GM12878 (cell line): Measurements from ENCODE around the gene PIP4K2A. TPM values are rescaled to one million over a fixed set of nuclear protein-coding genes. Genes with fewer than 3 reads are reported as not detected.

Experiments
- ATAC-seq: fragments of 200-7000 bp; cut with Tn5 transposase; 3 replicates; pipeline ENCODE4 v1.9.1; 2020; ENCODE audit warnings: mild to moderate bottlenecking, moderate library complexity
- BruUV-seq: library from RNA; stranded (reverse); fragments of 400-500 nt; replicated peaks from 2 replicates; lab custom pipeline; 2021; lab: Mats Ljungman, UMichigan
- CTCF ChIA-PET: fragments of 300-600 bp; sonication (Branson Sonifier 250); formaldehyde crosslinking; extraction: SDS; loops from one replicate; lab custom pipeline; 2021; ENCODE audit warnings: inconsistent platforms; lab: Yijun Ruan, JAX
- POLR2A ChIA-PET: fragments of 350-600 bp; formaldehyde crosslinking; extraction: SDS; loops from one replicate; lab custom pipeline; 2021; ENCODE audit warnings: inconsistent platforms; lab: Charles Lee
- RAD21 ChIA-PET: fragments of 300-600 bp; sonication (Branson Sonifier 250); formaldehyde crosslinking; loops from one replicate; lab custom pipeline; 2023; ENCODE audit warnings: antibody characterized with exemption; ENCODE audit not compliant: unreplicated experiment; lab: Charles Lee
- SMC1A ChIA-PET: fragments of 300-600 bp; sonication (Branson Sonifier 250); formaldehyde crosslinking; loops from one replicate; lab custom pipeline; 2023; ENCODE audit not compliant: unreplicated experiment, uncharacterized antibody; lab: Charles Lee
- DNase-seq: peaks from one replicate; pipeline ENCODE4 v3.0.0-alpha.2; 2011; ENCODE audit warnings: low read depth, low spot score
- FAIRE-seq: peaks from 3 replicates; lab custom pipeline; 2011; peaks lifted over from hg19 to GRCh38; lab: Jason Lieb, UNC
- H2AFZ ChIP-seq: 2 replicates; pipeline ENCODE4 v1.6.0; 2011; ENCODE audit warnings: low read depth, low read length, control low read depth; ENCODE audit not compliant: control insufficient read depth
- H3K27ac ChIP-seq: 2 replicates; pipeline ENCODE4 v1.5.1; 2011; ENCODE audit warnings: control low read depth; ENCODE audit not compliant: control insufficient read depth, insufficient read depth
- H3K27me3 ChIP-seq, 2 experiments: replicated peaks in 1 of 2; 2 replicates each; pipeline versions ENCODE4 v1.6.0 to v1.6.1; 2011; ENCODE audit warnings: low read length in 1 of 2; ENCODE audit not compliant: control insufficient read depth in 2 of 2, insufficient read depth in 2 of 2
- H3K36me3 ChIP-seq, 2 experiments: 2 replicates each; pipeline ENCODE4 v1.5.1; 2011; ENCODE audit warnings: low read length in 1 of 2; ENCODE audit not compliant: control insufficient read depth in 2 of 2, insufficient read depth in 2 of 2
- H3K4me1 ChIP-seq: 2 replicates; pipeline ENCODE4 v1.6.1; 2011; ENCODE audit warnings: mild to moderate bottlenecking, low read length, moderate library complexity, mixed read lengths; ENCODE audit not compliant: control insufficient read depth, insufficient read depth
- H3K4me2 ChIP-seq: 2 replicates; pipeline ENCODE4 v1.6.0; 2011; ENCODE audit warnings: control low read depth; ENCODE audit not compliant: control insufficient read depth, insufficient read depth
- H3K4me3 ChIP-seq: fragments of 200-600 bp; sonication (generic); 2 replicates; pipeline ENCODE4 v1.5.1; 2016
- H3K79me2 ChIP-seq: 2 replicates; pipeline ENCODE4 v1.6.0; 2011; ENCODE audit warnings: low read length; ENCODE audit not compliant: control insufficient read depth, insufficient read depth
- H3K9ac ChIP-seq: 2 replicates; pipeline ENCODE4 v1.8.0; 2011; ENCODE audit warnings: low read length, control low read depth, mixed read lengths; ENCODE audit not compliant: control insufficient read depth, insufficient read depth
- H3K9me3 ChIP-seq: replicated peaks from 3 replicates; pipeline ENCODE4 v1.5.1; 2011; ENCODE audit warnings: mild to moderate bottlenecking, low read length; ENCODE audit not compliant: control insufficient read depth, insufficient read depth
- H4K20me1 ChIP-seq: 2 replicates; pipeline ENCODE4 v1.6.0; 2011; ENCODE audit not compliant: control insufficient read depth, insufficient read depth
- BCL11A ChIP-seq: IDR thresholded peaks from 2 replicates; pipeline ENCODE4 v1.6.1; 2011; ENCODE audit warnings: low read depth, low read length
- CREM ChIP-seq: IDR thresholded peaks from 2 replicates; pipeline ENCODE4 v1.6.1; 2014; ENCODE audit warnings: antibody characterized with exemption, low read depth
- CTCF ChIP-seq, 3 experiments: IDR thresholded peaks in 2 of 3; conservative IDR thresholded peaks in 1 of 3; 2 replicates each; pipeline ENCODE4 v1.5.1; 2011; ENCODE audit warnings: low read depth in 3 of 3, low read length in 3 of 3, mild to moderate bottlenecking in 3 of 3, control low read depth in 2 of 3, moderate library complexity in 2 of 3, inconsistent platforms in 1 of 3, mixed read lengths in 1 of 3; ENCODE audit not compliant: control insufficient read depth in 2 of 3, insufficient read depth in 1 of 3; ENCODE audit errors: extremely low read depth in 1 of 3
- FOXM1 ChIP-seq: IDR thresholded peaks from 2 replicates; pipeline ENCODE4 v1.6.1; 2012; ENCODE audit warnings: low read depth, mild to moderate bottlenecking, inconsistent platforms, low read length, moderate library complexity
- HDAC2 ChIP-seq: fragments of 200-600 bp; sonication (generic); IDR thresholded peaks from 2 replicates; pipeline ENCODE4 v1.6.1; 2017
- JUNB ChIP-seq: IDR thresholded peaks from 2 replicates; pipeline ENCODE4 v1.6.1; 2016; ENCODE audit warnings: antibody characterized with exemption, mild to moderate bottlenecking
- KDM1A ChIP-seq: fragments of 200-600 bp; sonication (generic); IDR thresholded peaks from 2 replicates; pipeline ENCODE4 v1.6.1; 2016; ENCODE audit warnings: borderline replicate concordance
- LARP7 ChIP-seq: fragments of 450-650 bp; IDR thresholded peaks from 2 replicates; pipeline ENCODE4 v1.6.1; 2017; ENCODE audit warnings: mild to moderate bottlenecking
- MEF2A ChIP-seq: IDR thresholded peaks from 2 replicates; pipeline ENCODE4 v1.6.1; 2011; ENCODE audit warnings: low read depth, mild to moderate bottlenecking, low read length, moderate library complexity; ENCODE audit not compliant: insufficient read depth
- MTA2 ChIP-seq: fragments of 450-650 bp; IDR thresholded peaks from 2 replicates; pipeline ENCODE4 v1.6.1; 2016; ENCODE audit warnings: low read depth, mild to moderate bottlenecking, moderate library complexity
- NFYA ChIP-seq: IDR thresholded peaks from 2 replicates; pipeline ENCODE4 v1.6.1; 2011; ENCODE audit warnings: low read depth, mild to moderate bottlenecking, low read length, improper control_type of control experiment, borderline replicate concordance
- NR2C2 ChIP-seq: IDR thresholded peaks from 2 replicates; pipeline ENCODE4 v1.6.1; 2011; ENCODE audit warnings: borderline replicate concordance, low read depth; ENCODE audit not compliant: control insufficient read depth, insufficient read length
- PAX8 ChIP-seq: fragments of 450-650 bp; IDR thresholded peaks from 2 replicates; pipeline ENCODE4 v1.6.1; 2017; ENCODE audit warnings: mild to moderate bottlenecking, moderate library complexity
- RBBP5 ChIP-seq: fragments of 200-600 bp; sonication (generic); conservative IDR thresholded peaks from 2 replicates; pipeline ENCODE4 v1.6.1; 2016
- RELB ChIP-seq: fragments of 450-650 bp; IDR thresholded peaks from 2 replicates; pipeline ENCODE4 v1.6.1; 2017; ENCODE audit warnings: low read depth, mild to moderate bottlenecking, moderate library complexity
- SRF ChIP-seq, 2 experiments: IDR thresholded peaks; 2 replicates each; pipeline ENCODE4 v1.6.1; 2011; ENCODE audit warnings: low read depth in 2 of 2, low read length in 2 of 2, mild to moderate bottlenecking in 1 of 2, moderate library complexity in 1 of 2
- WGBS: methylation state at CpG from one replicate; pipeline ENCODE4 v1.1.6; 2016; ENCODE audit warnings: low lambda C conversion rate; ENCODE audit not compliant: insufficient replicate concordance, insufficient coverage; ENCODE audit errors: missing lambda C conversion rate; 5-methylcytosine and 5-hydroxymethylcytosine counted together
- in situ Hi-C: fragments of 300-500 bp; cut with MboI; formaldehyde crosslinking; loops from 9 replicates; pipeline ENCODE4 v1.14.3; 2018; ENCODE audit warnings: mixed read lengths
- intact Hi-C: fragments of 100-400 bp; cut with micrococcal nuclease; formaldehyde crosslinking; loops from one replicate; pipeline ENCODE4 v1.14.2; 2022; ENCODE audit not compliant: unreplicated experiment
- polyA plus RNA-seq, 11 experiments: library from polyadenylated mRNA; depleted of rRNA in 4 of 11; unstranded in 6 of 11; stranded (reverse) in 5 of 11; fragments of >200 nt; fragmentation: Nextera tagmentation in 4 of 11; fragmentation: Illumina TruSeq in 1 of 11; extraction: Ambion mirVana in 4 of 11; extraction: Trizol in 1 of 11; gene quantifications; 1 replicate in 1 of 11; 2 replicates in 10 of 11; pipeline versions ENCODE4 v1.2.1 to v1.2.3, GENCODE V29; 2011 to 2016; ENCODE audit warnings: inconsistent platforms in 2 of 11, missing spikeins in 2 of 11, low read depth in 1 of 11
- total RNA-seq, 4 experiments: library from RNA; depleted of rRNA in 3 of 4; stranded (reverse); fragments of >200 nt in 3 of 4; fragmentation: Illumina TruSeq in 1 of 4; extraction: Trizol in 1 of 4; gene quantifications; 2 replicates each; pipeline versions ENCODE4 v1.2.1 to v1.2.3, GENCODE V29; 2013 to 2021

Gene PIP4K2A
- total and polyA plus RNA-seq, 10 of the 15 experiments (the other 5 are each of a cell fraction or from before 2014, with no cell fraction given): 54.3 to 139 (median 84.4) TPM

GRCh38 chr10:22491480-22491879 lies 222.9 kb downstream of the PIP4K2A start:
- TF ChIP-seq BCL11A (no peak), PAX8 (no peak), MTA2 (no peak), HDAC2 (no peak)
- WGBS: 98% methylated on average over 3 of the region's 3 CpGs
- DNase-seq: no peak
- in situ Hi-C loops: no loop called here
- no peak overlapping the region for H2AFZ ChIP-seq
- CTCF ChIA-PET: interaction anchor here (1.2 to 1.4 kb wide), 2 partner anchors 16 to 304 kb away, joined by 3 to 4 read pairs; no protein-coding TSS in a partner anchor
- H3K4me2 ChIP-seq: no peak overlapping the region
- peaks cover 6% of the 10 kb centered on the region for H3K4me1 ChIP-seq
- intact Hi-C loops: no loop called here
- POLR2A ChIA-PET: no interaction called here
- H3K79me2 ChIP-seq: no peaks in the 10 kb centered on the region
- no peaks in the 10 kb centered on the region for H3K27me3 ChIP-seq
- no peak overlapping the region for H3K9ac ChIP-seq
- no peak for ATAC-seq
- H3K4me3 ChIP-seq: no peak overlapping the region
- no TSS peak for BruUV-seq
- H4K20me1 ChIP-seq: no peaks in the 10 kb centered on the region
- no peaks in the 10 kb centered on the region for H3K9me3 ChIP-seq
- H3K36me3 ChIP-seq: no peaks in the 10 kb centered on the region
- RAD21 ChIA-PET: no interaction called here
- SMC1A ChIA-PET: interaction anchor here (1.0 to 1.3 kb wide), 2 partner anchors 9 kb away, joined by 3 to 4 read pairs; no protein-coding TSS in a partner anchor
- no peak for FAIRE-seq
- H3K27ac ChIP-seq: no peak overlapping the region

GRCh38 chr10:22489975-22490374 lies 224.4 kb downstream of the PIP4K2A start:
- FAIRE-seq (no peak), DNase-seq (no peak), ATAC-seq (peak; percentile 49)
- in situ Hi-C loops: no loop called here
- ChIA-PET SMC1A (interaction anchor here (1.1 kb wide), 1 partner anchor 20 kb away, joined by 3 read pairs; no protein-coding TSS in a partner anchor), CTCF (interaction anchor here (1.4 kb wide), 1 partner anchor 15 kb away, joined by 4 read pairs; no protein-coding TSS in a partner anchor), RAD21 (no interaction called here), POLR2A (no interaction called here)
- WGBS: 59% methylated on average over 3 of the region's 3 CpGs
- Histone ChIP-seq H3K4me1 (peaks cover 6% of the 10 kb centered on the region), H3K36me3 (no peaks in the 10 kb centered on the region), H4K20me1 (no peaks in the 10 kb centered on the region), H2AFZ (no peak overlapping the region), H3K4me2 (no peak overlapping the region), H3K27me3 (no peaks in the 10 kb centered on the region), H3K4me3 (no peak overlapping the region), H3K9ac (no peak overlapping the region), H3K79me2 (no peaks in the 10 kb centered on the region), H3K27ac (no peak overlapping the region), H3K9me3 (no peaks in the 10 kb centered on the region)
- intact Hi-C loops: no loop called here
- no TSS peak for BruUV-seq
- TF ChIP-seq RELB (no peak), HDAC2 (no peak), RBBP5 (no peak), CREM (0 out of 2 replicates have a peak, but pooled peaks have one; percentile 31), KDM1A (no peak), FOXM1 (no peak), NR2C2 (no peak), MEF2A (0 out of 2 replicates have a peak, but pooled peaks have one; percentile 8), LARP7 (no peak), CTCF (IDR thresholded peaks at IDR 0.05 in 2 of 3, conservative IDR thresholded peaks at IDR 0.05 in 1 of 3; ENCODE audit: control insufficient read depth in 2 of 3, extremely low read depth in 1 of 3, insufficient read depth in 1 of 3, low read depth in 3 of 3, low read length in 3 of 3) (no peak), NFYA (no peak), SRF (IDR thresholded peaks at IDR 0.05; ENCODE audit: low read depth in 2 of 2, low read length in 2 of 2) (no peak), JUNB (peak; percentile 44)
